ENCODE data around the gene ZNF276.
"Not testable (repeated sequence)": the region's sequence is repeated elsewhere in the genome, so short reads cannot be mapped to it uniquely, and the experiment has no call there.

ZNF276 gene

DNA sequence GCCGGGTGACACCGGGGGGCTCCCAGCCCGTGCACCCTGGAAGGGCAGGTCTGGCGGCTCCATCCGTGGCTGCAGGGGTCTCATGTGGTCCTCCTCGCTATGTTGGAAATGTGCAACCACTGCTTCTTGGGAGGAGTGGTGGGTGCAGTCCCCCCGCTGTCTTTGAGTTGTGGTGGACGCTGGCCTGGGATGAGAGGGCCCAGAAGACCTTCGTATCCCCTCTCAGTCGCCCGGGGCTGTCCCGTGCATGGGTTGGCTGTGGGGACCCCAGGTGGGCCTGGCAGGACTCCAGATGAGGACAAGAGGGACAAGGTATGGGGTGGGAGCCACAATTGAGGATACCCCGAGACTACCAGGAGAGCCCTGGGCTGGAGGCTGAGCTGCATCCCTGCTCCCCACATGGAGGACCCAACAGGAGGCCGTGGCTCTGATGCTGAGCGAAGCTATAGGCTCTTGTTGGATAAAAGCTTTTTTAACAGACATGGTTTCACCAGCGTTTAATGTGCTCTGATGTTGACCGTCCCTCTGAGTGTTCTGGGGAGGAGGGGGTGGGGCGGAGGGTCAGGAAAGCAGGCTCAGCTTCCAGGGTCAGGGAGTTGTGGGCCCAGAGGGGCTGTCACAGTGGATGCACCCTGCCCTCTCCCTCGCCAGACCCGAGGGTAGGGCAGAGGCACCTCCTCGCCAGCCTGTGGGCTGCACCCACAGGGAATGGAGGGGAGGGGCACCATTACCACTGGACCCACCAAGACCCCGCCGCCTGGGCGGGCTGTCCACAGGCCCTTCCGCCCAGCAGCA, 25.3 kb upstream of the ZNF276 start:
- no peak for DNase-seq (ENCODE audit: low read depth)

DNA sequence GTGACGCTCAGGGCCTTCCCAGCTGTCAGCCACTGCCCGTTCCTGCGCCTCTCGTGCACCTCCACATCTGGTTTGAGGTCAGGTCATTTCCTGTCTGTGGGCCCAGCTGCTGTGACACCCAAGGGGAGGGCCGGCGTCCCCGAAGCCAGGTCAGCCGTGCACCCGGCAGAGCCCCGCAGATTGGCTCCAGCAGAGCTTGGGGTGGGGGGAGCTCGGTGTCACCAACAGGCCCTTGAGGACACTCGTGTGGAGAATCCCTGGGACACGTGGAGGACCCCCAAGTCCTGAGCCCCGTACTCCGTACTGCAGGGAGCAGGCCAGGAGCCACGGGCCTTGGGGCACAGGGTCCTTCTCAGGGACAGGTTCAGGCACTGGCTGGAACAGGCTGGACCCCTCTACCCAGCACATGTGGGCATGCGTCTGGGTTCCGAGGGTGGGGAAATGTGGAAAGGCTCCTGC, 24.6 kb upstream of the ZNF276 start:
- no peak for DNase-seq (ENCODE audit: low read depth)

DNA sequence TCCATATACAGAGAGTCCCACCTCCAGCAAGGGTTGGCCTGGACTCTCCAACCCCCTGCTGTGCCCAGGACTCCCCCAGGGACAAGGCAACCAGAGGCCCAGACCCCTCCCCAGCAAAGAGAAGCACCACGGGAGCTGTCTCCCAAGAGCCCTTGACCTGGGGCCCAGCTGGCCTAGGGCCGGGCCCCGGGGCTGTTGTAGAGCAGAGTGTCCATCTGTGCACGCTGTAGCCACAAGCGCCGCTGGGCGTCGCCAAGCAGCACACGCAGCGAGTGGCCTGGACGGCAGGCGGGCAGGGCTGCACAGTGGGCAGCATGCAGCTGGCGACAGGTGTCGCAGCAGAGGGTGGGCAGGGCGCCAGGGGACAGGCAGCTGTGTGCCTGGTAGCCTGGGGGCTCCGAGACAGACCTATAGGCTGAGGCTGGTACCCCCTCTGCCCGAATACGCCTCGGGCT, 24.1 kb upstream of the ZNF276 start:
- DNase-seq (ENCODE audit: low read depth), result no peak

GRCh38 chr16:89697616-89698331, 23.6 kb upstream of the ZNF276 start:
- DNase-seq (ENCODE audit: low read depth), result no peak

DNA sequence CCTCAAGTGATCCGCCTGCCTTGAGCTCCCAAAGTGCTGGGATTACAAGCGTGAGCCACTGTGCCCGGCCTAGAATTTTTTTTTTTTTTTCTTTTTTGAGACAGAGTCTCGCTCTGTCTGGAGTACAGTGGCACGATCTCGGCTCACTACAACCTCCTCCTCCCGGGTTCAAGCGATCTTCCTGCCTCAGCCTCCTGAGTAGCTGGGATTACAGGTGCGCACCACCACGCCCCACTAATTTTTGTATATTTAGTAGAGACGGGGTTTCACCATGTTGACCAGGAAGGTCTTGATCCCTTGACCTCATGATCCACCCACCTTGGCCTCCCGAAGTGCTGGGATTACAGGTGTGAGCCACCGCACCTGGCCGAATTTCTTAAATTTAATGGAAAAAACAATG, 22.6 kb upstream of the ZNF276 start:
- DNase-seq (ENCODE audit: low read depth), result not testable (repeated sequence)

DNA sequence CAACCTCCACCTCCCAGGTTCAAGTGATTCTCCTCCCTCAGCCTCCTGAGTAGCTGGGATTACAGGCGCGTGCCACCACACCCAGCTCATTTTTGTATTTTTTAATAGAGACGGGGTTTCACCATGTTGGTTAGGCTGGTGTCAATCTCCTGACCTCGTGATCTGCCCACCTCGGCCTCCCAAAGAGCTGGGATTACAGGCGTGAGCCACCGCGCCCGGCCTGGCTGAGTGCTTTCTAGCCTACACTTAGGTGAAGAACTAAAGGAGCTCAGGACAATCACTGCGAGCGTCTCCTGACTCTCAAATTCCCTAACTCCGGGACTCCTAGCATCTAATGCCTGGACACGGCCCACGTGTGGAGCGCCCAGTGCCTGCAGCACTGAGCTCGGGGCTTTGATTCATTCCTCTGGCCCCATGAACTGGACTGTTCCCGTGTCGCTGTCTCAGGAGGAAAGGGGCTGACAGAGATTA, 21.7 kb upstream of the ZNF276 start:
- DNase-seq (ENCODE audit: low read depth), result not testable (repeated sequence)

DNA sequence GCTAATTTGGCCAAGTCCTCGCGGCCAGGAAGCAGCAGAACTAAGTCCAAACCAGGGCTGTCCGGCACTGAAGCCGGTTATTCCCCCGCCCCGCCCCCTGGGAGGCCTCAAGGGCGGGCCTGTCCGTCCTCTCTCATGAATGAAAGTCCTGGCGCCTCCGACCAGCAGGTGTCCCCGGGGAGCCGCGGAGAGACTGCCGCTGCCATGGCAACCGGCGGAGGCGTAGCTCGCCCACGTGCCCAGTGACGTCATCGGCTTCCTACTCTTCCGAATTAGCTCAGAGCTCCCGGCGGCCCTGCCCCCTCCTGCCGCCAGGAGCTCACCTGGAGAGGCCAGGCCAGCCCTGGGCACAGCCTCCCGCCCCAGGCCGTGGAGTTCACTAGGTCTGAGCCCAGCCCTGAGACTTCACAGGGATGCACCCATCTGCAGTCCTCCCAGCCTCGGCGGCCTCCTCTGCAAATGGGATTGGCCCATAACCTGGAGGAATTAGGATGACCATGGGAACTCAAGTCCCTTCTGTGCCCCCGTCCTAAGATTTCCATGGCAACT, 21.2 kb upstream of the ZNF276 start:
- DNase-seq (ENCODE audit: low read depth), result peak; percentile 92

DNA sequence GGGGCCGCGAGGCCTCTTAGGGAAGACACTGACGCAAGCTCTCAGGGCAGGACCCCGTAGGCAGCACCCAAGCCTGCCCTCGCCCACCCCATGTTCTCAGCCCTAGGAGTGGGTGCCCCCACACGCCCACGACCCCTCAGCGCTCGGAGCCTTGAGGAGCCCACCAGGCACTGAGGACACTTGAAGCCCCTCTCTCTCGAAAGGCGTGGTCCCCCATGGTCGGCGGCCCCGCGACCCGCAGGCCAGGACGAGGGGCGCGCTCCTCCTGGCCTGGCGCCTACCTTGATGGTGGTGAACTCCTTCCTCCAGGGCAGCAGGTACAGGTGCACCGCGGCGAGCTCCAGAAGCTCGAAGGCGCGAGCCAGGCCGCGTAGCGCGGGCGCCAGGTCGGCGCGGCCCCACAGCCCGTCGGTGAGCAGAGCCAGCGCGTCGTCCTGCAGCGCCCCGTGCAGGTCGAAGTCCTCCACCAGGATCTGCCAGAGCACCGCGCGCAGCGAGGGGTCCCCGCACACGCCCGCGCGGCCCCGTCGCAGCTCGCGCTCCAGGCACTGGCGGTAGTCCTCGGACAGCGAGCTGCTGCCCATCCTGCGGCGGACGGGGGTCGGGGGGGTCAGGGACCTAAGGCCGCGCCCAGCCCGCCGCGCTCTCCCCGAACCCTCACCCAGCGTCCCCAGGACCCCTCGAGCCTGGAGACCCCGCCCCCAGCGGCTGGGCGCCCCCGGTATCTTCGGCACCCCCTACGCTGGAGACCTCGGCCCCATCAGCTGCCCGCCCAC, 20.5 kb upstream of the ZNF276 start:
- DNase-seq (ENCODE audit: low read depth), result peak; percentile 47

DNA sequence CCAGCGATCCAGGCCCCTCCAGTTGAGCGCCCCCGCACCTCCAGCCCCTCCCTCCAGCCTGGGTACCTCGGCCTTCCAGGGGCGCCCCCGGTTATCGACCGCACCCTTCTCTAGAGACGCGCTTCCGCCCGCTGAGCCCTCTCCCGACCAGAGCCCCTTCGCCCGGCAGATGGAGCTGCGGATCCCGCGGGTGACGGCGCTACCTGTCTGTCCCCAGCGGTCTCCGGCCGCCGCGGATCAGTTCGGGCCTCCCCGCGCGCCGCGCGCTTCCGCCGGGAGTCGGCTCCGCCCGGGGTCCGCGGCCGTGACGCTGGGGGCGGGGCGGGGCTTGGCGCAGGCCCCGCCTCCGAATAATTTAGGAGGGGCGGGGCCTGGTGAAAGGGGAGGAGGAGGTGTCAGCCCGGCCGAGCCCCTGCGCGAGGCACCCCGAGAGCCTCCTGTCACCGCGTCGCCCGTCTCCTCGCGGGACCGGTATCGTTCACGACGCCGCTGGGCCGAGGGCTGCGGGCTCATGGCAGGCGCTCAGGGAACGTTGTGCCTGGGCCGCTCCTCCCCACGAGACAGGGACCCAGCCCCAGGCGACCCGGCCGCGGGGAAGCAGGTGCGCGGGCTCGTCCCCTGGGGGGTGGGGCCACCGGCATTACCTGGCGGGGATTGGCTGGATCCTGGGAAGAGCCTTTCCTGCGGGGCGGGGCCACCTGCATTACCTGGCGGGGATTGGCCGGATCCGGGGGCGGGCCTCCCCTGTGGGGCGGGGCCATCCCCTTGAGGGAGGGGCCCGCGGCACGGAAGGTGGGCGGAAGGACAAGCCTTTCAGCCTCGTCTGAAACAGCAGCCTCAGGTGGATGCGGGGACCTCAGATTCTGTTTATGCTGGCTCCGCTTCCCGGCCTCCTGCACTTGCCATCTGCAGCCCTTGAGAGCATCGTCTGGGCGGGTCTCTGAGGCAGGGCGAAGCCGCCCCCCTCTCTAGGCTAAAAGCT, 19.6 kb upstream of the ZNF276 start, which contains the start of gene SPATA2L:
Gene SPATA2L, minus strand, starts transcription at position 281 of the 982 bp plus-strand sequence. CDS start 473 bp downstream, outside the sequence.
- DNase-seq (ENCODE audit: low read depth), result peak; percentile 97

- no peak for DNase-seq (ENCODE audit: low read depth)
Measured at GRCh38 chr16:89704281-89704680, 17.1 kb upstream of the ZNF276 start.

DNA sequence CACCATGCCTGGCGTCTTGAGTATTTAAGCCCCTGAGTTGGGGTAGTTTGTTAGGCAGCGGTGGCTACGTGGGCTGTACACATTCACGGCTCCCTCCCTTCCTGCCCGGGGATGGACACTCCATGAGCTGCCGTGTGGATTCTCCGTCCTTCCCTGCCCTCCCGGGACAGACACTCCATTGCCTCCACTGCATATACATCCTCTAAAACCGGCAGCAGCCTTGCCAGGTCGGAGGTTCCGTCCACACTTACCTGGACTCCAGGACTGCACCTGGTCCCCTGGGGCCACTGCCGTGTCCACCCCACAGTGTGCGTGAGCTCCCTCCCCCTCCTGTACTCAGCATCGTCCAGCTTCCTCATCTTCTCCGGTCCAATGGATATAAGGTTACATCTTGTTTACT, 16.3 kb upstream of the ZNF276 start:
- no peak for DNase-seq (ENCODE audit: low read depth)

GRCh38 chr16:89706518-89707260, 14.6 kb upstream of the ZNF276 start:
- no peak for DNase-seq (ENCODE audit: low read depth)

- no peak for DNase-seq (ENCODE audit: low read depth)
Measured at GRCh38 chr16:89707695-89708094, 13.6 kb upstream of the ZNF276 start.

DNA sequence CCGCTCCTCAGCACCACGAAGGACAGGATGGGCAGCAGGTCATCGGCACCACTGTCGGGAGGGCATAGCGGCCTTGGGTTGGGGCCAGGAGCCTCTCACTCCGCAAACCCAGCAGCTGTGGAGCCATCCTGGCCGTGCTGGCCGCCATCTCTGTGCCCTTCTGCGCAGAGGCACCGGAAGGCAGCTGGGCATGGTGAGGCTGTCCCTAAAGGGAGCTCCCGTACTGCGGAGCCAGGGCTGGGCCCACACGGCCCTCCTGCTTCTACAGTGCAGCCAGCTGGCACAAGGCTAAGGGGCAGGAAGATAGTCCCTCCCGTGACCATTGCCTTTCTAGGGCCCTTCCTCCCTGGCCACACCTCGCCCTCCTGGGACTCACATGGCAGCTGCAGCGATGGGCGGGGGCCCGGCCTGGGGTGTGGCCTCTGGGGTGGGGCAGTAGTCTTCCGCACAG, 12.8 kb upstream of the ZNF276 start:
- no peak for DNase-seq (ENCODE audit: low read depth)

GRCh38 chr16:89709166-89709565, 12.2 kb upstream of the ZNF276 start:
- DNase-seq (ENCODE audit: low read depth), result no peak

DNA sequence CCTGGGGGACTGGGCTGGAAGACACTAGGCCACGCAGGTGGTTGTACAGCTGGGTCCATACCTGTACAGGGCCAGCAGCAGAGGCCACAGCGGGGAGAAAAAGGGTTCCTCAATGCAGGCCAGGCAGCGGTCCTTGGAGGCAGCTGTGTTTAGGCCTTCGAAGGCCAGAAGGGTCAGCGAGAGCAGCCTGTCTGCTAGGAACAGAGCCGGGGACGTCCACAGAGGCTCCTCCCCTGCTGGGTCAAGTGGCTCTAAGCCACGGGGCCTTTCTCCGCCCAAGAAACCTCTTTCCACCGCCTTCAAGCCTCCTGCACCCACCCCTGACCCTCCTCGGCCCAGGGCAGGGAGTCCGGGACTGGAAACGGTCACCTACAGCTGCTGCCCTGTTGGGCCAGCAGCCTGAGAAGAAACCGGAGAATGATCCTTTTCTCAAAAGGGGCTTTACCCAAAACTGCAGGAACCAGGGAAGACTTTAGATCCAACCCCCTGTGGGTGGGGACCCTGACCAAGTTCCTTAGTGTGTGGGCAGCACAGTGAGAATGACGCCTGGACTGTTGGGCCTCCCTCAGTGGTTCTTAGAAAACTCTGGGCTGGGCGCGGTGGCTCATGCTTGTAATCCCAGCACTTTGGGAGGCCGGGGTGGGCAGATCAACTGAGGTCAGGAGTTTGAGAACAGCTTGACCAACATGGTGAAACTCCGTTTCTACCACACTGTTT, 11.5 kb upstream of the ZNF276 start:
- no peak for DNase-seq (ENCODE audit: low read depth)

DNA sequence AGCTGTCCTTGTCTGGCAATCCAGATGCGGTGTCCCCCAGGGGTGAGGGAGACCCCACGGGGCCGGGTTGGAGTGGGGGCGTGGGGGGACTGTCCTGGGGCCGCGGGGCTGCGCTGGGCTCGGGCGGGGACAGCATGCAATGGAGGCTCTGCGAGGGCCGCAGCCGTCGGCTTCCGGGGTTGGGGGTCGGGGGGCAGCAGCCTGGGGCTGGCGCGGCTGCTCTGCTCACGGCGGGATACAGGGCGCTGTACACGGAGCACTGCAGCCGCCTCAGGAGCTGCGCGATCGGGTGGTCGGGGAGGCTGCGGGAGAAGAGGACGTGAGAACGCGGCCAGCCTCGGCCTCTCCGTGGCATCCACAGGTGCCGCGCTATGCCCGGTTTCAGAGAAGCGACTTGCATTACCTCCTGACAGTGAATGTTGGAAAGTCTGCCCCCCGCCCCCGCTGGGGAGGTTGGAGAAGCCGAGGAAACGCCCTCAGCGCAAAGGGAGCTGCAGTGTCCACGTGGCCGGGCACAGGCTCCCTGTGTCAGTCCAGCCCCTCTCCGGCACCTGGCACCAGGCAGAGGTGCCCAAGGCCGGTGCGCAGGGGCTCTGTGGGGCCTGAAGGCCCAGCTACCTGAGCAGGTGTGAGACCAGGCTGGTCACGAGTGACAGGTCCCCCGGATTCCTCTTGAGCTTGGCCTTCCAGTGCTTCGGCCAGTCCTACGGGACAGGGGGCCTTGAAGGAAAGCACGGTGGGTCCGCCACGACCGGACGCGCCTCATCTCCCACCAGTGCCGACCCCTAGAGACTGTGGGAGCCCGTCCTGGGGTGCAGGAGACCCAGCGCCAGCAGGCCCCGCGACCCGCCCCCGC, 10.4 kb upstream of the ZNF276 start:
- DNase-seq (ENCODE audit: low read depth), result no peak

DNA sequence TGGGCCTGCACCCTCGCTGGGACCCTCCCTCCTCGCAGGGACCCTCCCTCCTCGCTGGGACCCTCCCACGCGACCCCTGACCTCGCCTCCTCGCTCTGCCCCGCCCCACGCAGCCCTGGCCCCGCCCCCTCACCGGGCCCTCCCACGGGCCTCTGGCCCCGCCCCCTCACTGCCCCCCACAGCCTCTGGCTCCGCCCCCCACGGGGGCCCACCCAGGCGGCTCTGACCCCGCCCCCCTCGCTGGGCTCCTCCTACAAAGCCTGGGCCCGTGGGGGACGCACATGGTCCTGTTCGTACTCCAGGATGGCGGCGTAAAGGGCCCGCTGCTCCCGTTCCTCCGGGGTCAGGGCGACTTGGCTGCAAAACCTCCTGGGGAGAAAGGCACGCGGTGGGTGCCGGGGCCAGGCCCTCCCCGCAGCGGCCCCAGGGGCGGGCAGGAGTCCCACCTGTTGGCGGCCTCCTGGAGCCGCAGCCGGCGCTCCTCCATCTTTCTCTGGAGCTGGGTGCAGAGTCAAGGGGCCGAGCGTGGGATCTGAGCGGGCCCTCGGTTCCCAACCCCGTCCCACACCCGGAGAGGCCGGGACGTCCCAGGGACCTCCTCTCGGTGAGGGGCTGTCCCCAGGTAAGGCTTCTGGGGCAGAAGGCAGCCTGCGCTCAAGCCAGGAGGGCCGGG, 9.6 kb upstream of the ZNF276 start:
- peak; percentile 35 for DNase-seq (ENCODE audit: low read depth)

All from activated T-helper 1 cell treated with Interleukin-2 at 50 U/mL for 16 hours (primary cell).